ENCODE data around the gene KBTBD2.
"Not testable (repeated sequence)": the region's sequence is repeated elsewhere in the genome, so short reads cannot be mapped to it uniquely, and the experiment has no call there.

The KBTBD2 gene

DNA sequence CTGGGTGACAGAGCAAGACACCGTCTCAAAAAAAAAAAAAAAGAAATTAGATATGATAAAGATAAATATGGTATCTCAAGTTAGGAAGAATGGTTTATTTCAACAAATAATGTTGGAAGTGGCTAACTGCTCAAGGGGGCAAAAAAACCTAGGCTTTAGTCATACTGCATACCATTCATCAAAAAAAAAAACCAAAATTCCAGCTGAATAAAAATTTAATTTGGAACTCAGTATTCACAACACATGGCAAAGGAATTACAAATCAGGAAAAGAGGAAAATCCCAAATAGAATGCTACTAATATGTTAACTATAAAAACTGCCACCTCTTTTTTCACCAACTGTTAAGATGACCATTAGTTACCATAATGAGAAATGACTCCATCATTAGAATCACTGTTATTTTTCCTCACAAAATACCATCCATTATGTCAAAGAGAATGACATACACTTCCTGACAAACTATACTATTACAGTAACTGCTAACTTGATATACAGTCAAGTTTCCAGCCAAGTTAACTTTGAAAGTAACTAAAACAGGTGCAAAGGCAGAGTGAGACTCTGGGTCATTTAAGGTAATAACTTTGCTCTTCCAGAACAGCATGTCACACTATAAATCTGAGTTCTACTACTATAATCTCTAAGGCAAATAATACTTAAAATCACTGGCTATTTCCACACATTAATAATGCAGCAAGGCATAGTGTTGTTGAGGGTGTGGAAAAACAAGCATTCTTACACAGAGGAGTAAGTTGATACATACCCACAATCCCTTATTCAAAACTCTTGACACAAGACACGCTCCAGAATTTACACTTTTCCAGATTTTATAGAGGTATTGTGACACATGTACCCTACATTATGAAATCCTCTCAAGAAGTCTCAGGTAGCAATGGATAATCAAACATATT, 10.2 kb downstream of the KBTBD2 start:
- no peak overlapping the region for H3K4me3 ChIP-seq (ENCODE audit: low read length)
- no peak for TF ChIP-seq ZNF274 (IDR thresholded peaks at IDR 0.05; ENCODE audit: low read depth, low read length)

DNA sequence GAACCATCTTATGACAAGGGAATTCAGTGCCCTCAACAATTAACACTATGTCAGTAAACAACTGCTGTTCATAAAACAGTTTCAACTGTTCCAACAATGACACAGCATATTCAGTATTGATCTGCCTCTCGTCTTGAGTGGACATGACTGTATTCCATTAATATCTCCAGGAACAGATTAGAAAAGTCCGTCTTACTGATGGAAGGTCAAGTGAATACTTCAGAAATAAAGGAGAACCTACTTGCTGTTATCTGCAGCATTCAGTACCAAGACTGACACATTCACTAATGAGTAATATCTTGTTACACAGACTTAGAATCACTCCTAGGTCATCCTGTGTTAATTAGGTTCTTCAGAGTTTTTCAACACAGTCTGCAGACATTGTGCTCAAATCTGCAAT, 12.1 kb downstream of the KBTBD2 start:
- TF ChIP-seq ZNF274 (IDR thresholded peaks at IDR 0.05; ENCODE audit: low read depth, low read length): no peak
- H3K4me3 ChIP-seq (ENCODE audit: low read length): no peak overlapping the region

- not testable (repeated sequence) for H3K4me3 ChIP-seq (ENCODE audit: low read length)
Measured at GRCh38 chr7:32878023-32878422, 13.5 kb downstream of the KBTBD2 start.

DNA sequence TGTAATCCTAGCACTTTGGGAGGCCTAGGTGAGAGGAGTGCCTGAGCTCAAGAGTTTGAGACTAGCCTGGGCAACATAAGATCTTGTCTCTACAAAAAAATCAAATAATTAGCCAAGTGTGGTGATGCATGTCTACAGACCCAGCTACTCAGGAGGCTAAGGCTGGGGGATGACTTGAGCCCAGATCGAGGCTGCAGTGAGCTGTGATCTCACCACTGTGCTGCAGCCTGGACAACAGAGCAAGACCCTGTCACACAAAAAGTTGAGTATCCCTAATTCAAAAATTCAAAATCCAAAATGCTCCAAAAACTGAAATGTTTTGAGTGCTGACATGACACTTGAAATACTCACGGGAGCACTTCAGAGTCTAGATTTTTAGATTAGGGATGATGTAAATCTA, 19.1 kb downstream of the KBTBD2 start:
- no peak for TF ChIP-seq ZNF274 (IDR thresholded peaks at IDR 0.05; ENCODE audit: low read depth, low read length)
- no peak overlapping the region for H3K4me3 ChIP-seq (ENCODE audit: low read length)

DNA sequence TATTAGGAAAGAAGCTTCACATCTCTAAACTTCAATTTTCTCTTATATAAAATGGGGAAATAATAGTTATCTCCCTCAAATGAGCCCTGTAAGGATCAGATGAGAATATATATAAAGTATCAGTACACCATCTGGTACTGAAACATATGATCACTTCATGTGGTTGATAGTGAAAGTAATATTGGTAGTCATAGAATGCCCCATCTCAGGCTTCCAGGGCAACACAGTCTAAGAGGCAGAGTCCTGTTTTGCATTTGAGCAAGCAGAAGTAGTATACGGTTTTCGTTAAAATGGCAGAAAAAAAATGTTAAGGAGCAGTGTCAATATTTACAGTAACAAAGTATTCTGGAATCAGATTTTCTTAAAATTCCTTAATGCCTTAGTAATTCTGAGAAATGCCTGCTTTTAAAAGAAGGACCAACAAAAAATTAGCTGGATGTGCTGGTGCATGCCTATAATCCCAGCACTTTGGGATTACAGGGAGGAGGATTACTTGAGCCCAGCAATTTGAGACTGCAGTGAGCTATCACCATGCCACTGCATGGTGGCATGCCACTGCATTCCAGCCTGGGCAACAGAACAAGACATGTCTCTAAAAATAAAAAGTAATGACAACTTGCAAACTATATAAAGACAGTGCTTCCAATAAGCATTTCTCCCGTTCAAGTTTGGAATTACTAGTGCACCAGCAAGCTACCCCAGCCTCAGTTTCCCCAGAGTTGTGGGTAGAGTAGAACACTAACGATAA, 19.8 kb downstream of the KBTBD2 start:
- TF ChIP-seq ZNF274 (IDR thresholded peaks at IDR 0.05; ENCODE audit: low read depth, low read length): no peak
- no peak overlapping the region for H3K4me3 ChIP-seq (ENCODE audit: low read length)

DNA sequence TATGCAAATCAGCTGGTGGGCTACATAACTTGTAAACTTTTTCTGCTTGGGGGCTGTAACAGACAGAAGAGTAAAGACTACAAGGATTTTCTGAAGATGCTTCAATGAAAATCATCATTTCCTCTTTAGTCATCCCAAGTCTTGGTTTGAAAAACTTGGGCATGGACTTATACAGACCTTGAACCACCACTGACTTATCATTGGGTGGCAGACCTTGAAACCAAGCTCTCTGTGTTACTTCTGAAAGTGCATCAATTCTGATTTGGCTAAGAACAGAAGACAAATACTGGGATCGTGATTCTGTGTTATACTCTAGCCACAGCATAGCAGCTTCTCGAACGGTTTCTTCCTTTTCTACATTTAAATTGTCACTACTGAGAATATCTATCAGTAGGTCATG, 21.3 kb downstream of the KBTBD2 start:
- no peak for TF ChIP-seq ZNF274 (IDR thresholded peaks at IDR 0.05; ENCODE audit: low read depth, low read length)
- H3K4me3 ChIP-seq (ENCODE audit: low read length): no peak overlapping the region

GRCh38 chr7:32869716-32870115, 21.8 kb downstream of the KBTBD2 start:
- TF ChIP-seq ZNF274 (IDR thresholded peaks at IDR 0.05; ENCODE audit: low read depth, low read length): no peak
- no peak overlapping the region for H3K4me3 ChIP-seq (ENCODE audit: low read length)

DNA sequence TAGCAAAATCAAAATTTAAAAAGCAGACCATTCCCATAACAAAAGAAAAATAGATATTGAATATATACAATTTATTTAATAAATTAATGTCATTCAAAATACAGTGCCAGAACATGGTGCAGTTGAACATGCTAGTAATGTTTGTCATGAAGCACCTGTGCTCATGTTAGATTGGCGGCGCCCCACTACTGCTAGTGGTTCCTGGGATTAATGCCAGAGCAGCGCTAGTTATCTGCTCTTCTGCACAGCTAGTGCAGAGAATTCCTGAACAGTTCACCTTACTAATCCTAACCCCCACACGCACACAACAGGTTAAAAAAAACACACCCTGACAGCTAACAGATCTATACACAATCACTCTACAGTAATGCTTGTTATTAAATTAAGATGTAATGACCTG, 23.4 kb downstream of the KBTBD2 start:
- no peak for TF ChIP-seq ZNF274 (IDR thresholded peaks at IDR 0.05; ENCODE audit: low read depth, low read length)
- H3K4me3 ChIP-seq (ENCODE audit: low read length): no peak overlapping the region

GRCh38 chr7:32865448-32866030, 26.0 kb downstream of the KBTBD2 start:
- H3K4me3 ChIP-seq (ENCODE audit: low read length): no peak overlapping the region
- no peak for TF ChIP-seq ZNF274 (IDR thresholded peaks at IDR 0.05; ENCODE audit: low read depth, low read length)

DNA sequence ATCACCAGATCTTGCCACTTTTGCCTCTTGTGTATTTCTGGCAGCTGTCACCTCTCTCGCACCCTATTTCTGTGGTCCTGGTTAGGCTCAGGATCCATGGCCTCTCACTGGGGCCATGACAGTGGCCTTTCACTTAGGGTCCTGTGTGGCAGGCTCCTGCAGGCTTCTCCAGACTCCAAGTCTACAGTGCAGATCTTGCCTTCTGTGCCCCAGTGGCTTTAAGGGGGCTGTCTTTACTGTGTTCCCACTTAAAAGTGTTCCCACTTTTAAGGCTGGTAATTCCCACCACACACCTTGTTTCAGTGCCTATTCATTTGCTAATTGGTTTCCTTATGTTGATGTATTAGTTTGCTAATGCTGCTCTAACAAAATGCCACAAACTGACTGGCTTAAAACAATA, 27.7 kb downstream of the KBTBD2 start:
- not testable (repeated sequence) for H3K4me3 ChIP-seq (ENCODE audit: low read length)

DNA sequence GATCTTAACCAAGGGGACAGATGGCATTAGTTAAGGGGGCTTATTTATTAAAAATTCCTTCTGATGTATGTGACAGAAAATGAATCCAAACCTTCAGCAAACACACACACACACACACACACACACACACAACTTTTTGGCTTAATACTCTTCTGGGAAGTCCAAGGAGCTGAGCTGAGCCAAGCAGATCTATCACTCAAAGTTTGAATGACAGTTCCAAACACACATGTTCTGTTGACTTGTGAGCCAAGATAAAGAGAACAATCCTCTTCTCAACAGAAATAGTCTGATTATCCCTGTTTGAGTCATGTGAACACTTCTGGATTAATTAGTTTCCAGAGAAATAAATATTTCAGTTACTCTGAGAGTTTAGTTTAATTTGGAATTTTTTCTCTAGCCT, 31.5 kb downstream of the KBTBD2 start:
- TF ChIP-seq ZNF274 (IDR thresholded peaks at IDR 0.05; ENCODE audit: low read depth, low read length): no peak
- H3K4me3 ChIP-seq (ENCODE audit: low read length): no peak overlapping the region

- no peak for TF ChIP-seq ZNF274 (IDR thresholded peaks at IDR 0.05; ENCODE audit: low read depth, low read length)
- no peak overlapping the region for H3K4me3 ChIP-seq (ENCODE audit: low read length)
Measured at GRCh38 chr7:32858648-32859047, 32.9 kb downstream of the KBTBD2 start.

- H3K4me3 ChIP-seq (ENCODE audit: low read length): not testable (repeated sequence)
Measured at GRCh38 chr7:32857063-32857462, 34.5 kb downstream of the KBTBD2 start.

- H3K4me3 ChIP-seq (ENCODE audit: low read length): not testable (repeated sequence)
Measured at GRCh38 chr7:32855837-32856775, 35.5 kb downstream of the KBTBD2 start.

- not testable (repeated sequence) for H3K4me3 ChIP-seq (ENCODE audit: low read length)
Measured at GRCh38 chr7:32850654-32851053, 40.9 kb downstream of the KBTBD2 start.

DNA sequence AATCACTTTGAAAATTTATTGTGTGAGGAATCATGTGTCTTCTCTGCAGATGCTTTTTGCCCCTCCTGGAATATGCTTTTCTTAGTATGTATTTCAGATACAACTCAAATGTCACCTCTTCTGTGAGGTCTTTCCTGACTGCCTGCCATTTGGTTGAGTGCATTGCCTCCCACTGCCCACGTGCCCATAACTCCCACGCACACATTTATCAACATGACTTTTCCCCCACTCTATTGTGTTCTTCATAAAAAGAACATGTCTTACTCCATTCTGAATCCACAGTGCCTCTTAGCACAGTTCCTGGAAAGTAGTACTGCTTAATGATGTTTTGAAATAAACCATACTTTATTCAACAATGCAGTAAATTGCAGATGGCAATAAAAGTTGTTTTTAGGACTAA, 42.9 kb downstream of the KBTBD2 start:
- not testable (repeated sequence) for H3K4me3 ChIP-seq (ENCODE audit: low read length)

All from GM08714 (cell line).